HG03064 (cell line): ENCODE measurements around the gene KCNG2.

Source experiments
- ATAC-seq: cut with Tn5 transposase; IDR thresholded peaks from one replicate; pipeline ENCODE4 v1.9.1; 2021; ENCODE audit warnings: low read depth; ENCODE audit not compliant: unreplicated experiment

Gene KCNG2

DNA sequence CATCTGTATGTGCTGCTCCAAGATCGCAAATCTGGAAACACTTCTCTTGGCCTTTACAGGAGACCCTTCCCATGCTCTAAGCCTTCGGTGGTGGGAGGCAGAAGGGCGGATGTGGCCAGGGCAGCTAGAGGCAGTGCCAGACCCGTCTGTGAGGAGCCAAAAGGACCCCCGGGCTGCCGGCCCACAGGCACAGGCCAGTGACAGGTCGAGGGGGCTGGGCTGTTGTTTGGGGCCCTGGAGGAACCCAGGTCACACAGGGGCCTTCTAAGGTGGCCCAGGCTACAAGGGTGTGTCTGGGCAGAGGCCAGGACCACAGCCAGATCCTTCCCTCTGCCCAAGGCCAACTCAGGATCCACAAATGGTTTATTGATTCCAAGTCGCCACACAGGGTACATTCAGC is 104.3 kb downstream of the KCNG2 start:
- ATAC-seq: no peak

DNA sequence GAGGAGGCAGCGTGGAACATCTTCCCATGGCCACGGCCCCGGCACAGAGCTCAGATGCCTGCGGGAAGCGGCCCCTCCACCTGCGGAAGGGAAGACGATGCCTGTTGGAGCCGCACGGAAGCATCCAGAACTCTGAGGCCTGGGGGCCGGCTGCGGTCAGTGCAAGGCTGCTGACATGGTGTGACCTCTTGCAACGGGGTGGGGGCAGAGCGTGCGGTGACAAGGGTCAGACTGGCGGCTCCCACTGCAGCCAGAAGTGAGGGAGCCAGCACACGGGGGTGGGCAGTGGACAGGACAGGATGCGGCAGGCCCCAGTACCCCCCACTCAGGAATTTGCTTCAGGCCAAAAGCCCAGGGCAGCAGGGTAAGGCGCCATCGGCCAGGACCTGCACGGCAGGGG is 104.9 kb downstream of the KCNG2 start:
- ATAC-seq: no peak

DNA sequence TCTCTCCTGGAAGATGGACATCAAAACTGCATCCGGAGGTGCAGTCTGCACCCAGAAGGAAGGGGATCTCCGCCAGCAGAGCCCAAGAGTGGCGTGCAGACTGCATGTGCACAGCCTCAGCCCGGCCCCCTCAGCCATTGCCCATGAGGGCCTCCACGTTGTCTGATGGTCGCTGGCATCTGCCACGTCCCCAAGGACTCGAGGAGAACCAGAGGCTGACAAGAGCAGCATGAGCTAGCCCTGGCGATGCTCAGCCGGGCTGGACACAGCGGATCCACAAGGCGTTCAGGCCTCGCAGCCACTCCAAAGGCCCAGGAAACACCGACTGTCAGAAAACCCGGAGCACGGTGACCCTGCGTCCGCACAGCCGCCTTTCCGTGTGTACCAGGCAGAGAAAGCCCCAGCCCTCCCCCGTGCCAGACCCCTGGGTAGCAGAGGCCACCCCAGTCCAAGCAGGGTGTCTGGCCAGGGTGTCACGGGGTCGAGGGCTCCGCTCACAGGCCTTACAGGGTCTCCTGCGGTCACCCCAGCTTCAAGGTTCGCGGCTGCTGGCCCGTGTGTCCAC is 105.4 kb downstream of the KCNG2 start:
- no peak for ATAC-seq

DNA sequence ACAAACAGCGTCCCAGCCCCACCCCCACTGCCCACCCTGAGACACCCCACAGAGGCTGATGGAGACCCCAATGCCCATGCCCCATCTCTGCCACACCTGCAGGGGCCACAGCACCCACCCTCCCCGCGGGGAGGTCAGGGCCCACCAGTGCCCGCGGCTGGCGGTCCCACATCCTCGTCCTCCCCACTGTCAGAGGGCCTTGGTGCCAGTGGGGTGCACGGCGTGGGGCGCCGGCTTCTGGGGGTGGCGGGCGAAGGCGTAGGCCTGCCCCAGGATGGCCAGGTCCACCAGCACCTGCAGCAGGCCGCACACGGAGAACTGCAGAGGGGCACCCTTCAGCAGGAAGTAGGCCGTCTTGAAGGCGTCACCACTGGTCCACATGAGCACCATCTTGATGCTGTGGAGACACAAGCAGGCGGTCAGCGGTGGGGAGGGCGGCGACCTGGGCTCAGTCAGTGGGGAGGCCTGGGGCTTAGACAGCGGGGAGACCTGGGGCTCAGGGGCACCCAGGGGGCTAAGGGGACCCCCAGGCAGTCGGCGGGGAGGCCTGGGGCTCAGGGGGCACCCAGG is 106.1 kb downstream of the KCNG2 start:
- no peak for ATAC-seq

DNA sequence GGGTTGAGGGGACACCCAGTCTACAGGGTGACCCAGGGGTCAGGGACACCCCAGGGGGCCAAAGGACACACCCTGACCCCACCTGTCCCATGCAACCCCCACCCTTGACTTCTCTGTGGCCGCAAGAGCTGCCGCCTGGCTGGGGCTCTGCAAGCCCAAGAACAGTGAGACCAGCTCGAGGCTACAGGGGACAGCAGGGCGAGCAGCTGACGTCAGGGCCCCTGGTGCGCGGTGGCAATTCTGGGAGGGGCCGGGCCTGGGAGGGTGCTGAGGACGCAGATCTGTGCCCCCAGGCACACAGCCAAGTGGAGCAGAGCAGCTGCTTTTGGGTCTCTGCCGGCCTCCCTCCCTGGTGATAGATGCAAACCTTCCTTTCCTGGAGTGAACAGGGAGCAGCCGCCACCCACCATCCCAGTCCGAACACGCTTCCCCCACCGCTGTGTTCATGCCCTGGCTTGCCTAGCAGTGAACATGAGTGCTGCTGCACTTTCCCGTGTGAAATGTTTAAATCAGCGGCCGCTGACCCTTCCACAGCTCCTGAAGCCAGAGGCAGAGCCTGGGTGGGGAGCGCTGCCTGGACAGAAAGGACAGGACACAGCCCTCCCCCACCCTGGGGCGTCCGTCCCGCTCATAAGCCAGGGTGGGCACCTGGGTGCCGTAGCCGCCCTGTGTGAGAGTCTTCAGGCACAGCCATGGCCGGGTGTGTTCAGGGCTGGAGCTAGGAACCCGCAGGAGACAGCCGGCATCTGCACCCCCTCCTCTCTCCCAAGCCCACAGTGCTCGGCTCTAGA is 106.8 kb downstream of the KCNG2 start:
- no peak for ATAC-seq

DNA sequence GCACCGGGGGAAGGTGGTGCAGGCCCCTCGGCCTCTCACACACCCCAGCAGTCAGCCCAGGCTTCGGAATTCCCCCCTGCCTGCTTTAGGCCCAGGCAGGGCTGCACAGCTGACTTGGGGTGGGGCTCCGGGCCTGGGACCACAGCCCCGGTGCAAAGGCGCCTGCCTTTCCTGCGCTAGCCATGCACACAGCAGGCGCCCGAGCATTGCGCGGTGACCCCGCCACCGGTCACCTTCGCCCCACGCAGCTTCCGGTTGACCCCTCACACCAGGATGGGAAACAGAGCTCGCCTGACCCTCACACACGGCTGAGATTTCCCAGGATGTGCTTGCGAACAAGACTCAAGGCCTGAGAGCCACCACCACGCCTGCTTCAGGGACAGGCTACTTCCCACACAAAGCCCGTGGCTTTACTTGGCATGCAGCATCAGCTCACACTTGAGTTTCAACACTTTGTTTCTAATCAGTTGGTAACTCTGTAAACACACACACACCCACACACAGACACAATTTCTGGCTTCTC is 107.7 kb downstream of the KCNG2 start:
- no peak for ATAC-seq

DNA sequence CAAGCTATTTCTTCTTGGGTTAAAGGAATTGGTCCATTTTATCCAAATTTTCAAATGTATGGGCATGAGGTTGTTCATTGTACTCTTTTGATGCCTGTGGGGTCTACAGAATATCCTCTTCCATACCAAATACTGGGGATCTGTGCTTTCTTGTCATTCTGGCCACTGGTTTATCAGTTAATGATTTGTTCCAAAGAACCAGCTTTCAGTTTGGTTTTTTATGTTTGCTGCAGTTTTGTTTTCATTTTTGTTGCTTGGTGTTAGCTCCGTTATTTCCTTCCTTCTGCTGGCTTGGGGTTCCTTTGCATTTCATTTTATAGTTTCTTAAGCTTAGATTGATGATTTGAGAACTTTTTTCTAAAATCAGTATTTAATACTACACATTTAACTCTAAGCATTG is 108.3 kb downstream of the KCNG2 start:
- no peak for ATAC-seq

DNA sequence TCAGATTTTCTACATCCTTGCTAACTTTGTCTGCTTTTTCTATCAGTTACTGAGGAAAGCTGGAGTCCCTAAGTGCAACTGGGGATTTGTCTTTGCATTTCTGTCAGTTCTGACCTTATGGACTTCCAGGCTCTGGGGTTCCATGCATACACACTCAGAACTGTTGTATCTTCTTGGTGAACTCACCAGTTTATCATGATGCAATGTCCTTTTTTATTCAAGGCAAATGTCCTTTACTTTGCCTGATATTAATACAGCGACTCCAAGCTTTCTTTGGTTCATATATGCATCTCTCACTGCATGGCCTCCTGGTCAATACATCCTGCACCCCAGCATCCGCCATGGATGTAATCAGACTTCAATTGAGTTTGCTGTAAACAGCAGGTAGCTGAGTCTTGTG is 109.0 kb downstream of the KCNG2 start:
- no peak for ATAC-seq

DNA sequence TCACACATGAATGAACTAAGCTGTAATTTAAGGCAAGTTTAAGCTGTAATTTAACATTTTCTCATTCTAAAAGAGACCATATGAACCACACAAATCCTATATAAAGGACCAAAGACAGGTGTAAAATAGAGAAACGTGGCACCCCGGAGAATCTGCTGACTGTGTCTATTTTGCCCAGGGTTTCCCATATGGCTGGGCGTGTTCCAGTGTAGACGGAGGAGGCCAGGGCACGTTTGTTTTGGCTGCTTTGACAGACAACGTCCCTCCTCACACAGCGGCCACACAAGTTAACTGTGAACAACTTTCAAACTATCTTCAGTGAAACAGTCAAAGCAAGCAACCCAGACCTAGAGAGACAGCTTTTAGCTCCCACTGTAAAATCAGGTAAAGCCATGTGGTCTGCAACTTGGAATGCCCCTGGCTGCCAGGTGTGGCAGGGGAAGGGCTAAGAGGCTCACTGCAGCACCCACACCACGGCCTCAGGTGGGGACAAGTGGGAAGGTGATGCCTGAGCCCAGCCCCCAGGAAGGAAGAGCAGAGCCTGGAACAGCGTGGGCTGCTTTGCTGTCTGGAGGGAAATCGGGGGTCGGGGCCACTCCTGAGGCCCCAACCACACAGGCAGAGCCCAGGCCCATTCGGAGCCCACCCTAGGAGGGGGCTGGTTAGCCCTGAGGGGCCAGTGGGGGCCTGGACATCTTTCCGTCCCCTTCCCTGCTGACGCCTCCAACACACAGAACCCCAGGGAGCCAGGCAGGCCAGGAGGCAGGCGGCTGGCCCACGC is 113.0 kb downstream of the KCNG2 start:
- no peak for ATAC-seq

DNA sequence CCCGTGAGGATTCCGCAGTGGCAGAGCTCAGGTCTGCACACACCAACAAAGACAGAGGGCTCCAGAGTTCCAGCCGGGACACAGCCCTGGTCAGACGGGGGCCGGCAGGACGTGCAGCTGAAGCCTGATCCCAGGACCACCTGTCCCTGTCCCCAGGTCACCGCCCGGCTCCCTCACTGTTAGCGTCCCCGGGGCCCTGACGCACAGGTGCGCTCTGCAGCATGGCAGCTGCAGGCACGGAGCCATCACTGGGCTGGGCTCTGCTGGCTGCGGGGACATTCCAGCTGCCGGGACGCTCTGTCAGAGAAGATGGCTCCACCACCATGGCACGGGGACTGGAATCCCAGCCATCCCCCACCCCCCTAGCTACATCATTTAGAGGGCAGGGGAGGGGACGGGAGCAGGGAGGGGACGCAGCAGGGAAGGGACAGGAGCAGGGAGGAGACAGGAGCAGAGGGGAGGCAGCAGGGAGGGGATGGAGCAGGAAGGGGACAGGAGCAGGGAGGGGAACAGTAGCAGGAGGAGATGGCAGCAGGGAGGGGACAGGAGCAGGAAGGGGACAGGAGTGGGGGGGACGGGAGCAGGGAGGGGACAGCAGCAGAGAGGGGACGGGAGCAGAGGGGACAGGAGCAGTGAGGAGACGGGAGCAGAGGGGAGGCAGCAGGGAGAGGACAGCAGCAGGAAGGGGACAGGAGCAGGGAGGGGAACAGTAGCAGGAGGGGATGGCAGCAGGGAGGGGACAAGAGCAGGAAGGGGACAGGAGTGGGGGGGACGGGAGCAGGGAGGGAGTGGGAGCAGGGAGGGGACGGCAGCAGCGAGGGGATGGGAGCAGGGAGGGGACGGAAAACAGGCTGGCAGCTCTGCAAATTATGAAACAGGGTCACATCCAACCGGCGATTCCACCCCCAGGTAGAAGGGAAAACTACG is 113.9 kb downstream of the KCNG2 start:
- ATAC-seq: no peak

DNA sequence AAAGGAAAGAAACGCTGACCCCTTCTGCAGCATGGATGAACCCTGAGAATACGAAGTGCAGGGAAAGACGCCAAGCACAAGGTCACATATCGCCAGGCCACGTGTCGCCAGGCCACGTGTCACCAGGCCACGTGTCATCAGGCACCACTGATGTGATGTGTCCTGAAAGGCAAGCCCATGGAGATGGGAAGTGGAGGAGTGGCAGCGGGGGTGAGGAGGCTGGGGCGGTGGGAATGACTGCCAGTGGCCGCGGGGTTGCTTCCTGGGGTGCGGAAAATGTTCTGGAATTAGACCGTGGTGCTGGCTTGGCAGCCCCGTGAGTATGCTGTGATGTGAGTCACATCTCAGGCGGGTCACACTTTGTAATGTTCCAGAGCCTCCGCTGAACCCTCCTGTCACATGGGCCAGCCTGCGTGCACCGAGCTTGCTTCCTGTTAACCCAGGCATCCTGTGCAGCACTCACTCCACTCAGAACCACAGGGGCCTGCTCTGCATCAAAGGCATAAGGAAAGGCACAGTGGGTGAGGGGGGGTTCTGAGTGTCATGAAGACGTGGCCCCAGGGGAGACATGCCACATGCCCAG is 114.8 kb downstream of the KCNG2 start:
- ATAC-seq: no peak

DNA sequence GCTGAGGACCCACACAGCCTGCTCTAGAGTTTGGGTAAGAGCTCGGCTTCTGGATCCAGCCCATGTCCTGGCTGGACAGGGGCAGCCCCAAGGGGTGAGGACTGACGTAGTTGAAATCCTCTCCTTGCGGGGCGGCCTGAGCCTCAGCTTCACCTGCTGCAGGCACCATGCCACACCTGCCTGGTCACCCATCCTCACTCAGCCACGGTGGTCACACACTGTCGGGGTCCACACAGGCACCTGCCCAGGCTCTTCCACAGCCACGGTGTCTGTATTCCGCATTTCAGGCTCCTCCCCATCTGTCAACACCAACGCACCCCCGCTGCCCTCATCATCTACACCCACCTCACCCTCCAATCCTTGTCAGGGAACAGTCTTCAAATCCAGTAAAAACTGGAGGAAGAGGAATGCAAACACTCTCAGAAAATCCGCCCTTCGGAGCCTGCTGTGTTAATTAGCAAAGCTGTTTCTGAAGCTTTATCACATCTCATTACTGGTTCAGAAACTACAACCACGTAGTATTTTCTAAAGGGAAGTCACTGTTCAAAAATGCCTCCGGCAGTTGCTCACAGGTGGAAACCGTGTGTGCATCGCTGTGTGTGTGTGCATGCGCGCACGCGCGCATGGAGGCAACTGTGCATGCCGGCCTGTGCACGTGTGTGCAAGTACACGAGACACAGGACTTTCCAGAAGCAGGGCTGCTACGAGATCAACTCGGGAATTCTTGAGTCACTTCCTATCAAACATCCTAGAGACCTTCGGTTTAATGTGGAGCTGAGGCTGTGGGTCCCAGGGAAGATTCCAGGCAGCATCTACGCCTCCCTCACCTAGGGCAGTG is 115.5 kb downstream of the KCNG2 start:
- no peak for ATAC-seq

DNA sequence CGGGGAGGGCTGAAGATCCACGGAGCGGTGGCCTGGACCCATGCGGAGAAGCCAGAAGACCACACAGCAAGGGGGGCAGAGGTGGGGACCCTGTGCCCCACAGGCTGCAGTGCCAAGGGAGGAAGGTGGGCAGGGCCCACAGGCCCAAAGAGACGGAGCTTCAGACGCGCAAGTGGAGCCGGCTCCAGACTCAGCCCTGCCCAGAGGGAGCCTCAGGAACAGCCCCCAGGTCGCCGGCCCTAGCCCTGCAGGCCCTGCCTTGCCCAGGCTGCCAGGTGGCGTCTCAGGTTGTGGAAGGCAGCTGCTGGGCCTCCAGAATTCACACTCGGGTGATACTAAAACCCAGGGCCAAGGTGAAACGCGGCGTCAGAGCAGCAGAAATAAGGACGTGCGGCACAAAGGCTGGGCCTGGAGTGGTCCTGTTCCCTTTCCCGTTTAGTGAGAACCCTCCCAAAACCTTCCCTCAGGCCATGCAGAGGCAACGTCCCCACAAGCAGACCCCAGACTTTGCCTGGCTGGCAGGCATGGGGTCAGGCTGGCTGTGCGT is 116.9 kb downstream of the KCNG2 start:
- no peak for ATAC-seq

DNA sequence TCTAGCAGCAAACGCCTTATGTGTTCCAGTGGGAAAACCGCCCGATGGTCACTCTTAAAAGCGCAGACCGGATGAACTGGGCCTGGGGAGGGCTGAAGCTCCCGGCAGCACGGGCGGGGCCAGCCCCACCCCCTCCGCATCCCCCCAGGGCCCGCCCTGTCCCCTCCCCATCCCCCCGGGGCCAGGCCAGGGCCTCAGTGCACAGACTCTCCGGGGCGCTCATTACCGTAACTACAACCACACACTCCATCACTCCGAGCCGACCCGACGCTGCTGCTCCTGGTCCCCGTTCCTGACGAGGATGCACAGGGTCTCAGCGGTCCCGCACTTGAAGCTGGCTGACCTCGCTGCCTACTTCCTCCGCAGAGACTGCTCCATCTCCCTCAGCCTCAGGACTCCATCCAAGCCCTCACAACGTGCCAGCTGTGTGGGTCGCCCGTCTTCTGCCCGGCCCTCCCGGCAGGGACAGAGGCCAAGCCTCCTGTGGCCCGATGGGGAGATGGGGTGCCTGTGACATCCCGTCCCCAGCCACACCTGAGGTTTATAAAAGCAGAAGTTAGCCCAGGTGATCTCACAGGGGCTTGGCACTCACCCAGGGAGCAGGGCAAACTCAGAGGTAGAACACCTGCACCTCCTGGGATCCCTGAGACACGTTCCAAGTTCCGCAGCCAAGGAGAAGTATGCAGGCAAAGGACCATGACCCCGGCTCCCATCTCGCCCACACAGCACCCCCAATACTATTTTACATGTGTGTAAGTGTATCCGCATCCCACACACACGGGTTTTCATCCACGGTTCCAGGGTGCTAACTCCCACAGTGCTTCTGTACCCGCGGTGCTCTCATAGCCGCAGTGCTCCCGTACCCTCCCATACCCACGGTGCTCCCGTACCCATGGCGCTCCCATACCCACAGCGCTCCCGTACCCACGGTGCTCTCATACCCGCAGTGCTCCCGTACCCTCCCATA is 117.7 kb downstream of the KCNG2 start:
- no peak for ATAC-seq

DNA sequence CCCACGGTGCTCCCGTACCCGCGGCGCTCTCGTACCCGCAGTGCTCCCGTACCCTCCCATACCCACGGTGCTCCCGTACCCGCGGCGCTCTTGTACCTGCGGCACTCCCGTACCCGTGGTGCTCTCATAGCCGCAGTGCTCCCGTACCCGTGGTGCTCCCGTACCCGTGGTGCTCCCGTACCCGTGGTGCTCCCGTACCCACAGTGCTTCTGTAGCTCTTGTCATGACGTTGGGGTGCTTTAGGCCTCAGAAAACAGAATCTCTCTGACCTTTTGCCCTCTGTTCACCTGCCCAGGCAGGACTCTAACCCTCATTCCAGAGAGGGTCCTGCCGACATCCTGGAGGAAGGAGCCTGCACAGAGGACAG is 118.4 kb downstream of the KCNG2 start:
- no peak for ATAC-seq

DNA sequence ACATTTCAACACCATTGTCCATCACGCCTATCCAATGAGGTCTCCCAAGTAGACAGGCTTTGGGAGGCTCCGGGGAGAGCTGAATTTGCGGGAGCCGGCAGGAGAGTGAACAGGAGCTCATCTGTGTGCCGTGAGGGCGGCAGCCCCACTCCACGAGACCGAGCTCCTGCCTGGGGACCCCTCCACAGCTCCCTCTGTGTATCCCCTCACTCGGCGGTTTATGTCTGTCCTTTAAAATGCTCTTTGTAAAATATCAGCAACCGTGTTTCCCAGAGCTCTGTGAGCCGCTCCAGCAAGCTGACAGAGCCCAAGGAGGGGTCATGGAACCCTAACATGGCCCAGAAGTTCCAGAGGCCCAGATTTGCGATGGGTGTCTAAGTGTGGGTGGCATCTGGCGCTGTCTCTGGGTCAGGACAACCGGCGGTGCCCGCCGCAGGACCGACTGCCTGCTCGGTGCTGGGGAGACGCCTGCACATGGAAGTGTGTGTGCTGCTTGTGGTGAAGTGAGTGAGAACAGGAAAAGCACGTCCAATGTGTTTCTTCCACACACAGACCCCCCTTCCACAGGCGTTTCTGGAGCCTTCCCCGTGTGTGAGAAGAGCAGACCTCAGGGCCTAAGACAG is 118.9 kb downstream of the KCNG2 start:
- no peak for ATAC-seq
